Peyer's patch (tissue), 4 donors: Measurements from ENCODE around the gene FURIN.

Experiments
- CTCF ChIP-seq, 6 experiments: fragments of 450-650 bp in 4 of 6; fragments of 200-600 bp in 2 of 6; sonication (generic) in 1 of 6; IDR thresholded peaks; one replicate each; pipeline ENCODE4 v1.5.1; 2017 to 2019; ENCODE audit warnings: antibody characterized with exemption in 6 of 6, mild to moderate bottlenecking in 3 of 6, moderate library complexity in 1 of 6
- POLR2A ChIP-seq, 2 donors: fragments of 450-650 bp; IDR thresholded peaks; one replicate each; pipeline ENCODE4 v1.5.1; 2017; ENCODE audit warnings: antibody characterized with exemption in 2 of 2, mild to moderate bottlenecking in 2 of 2, moderate library complexity in 2 of 2

- no peak for TF ChIP-seq CTCF (IDR thresholded peaks at IDR 0.05)
- no peak for TF ChIP-seq POLR2A (IDR thresholded peaks at IDR 0.05)
Measured at GRCh38 chr15:90819390-90819789, 49.0 kb upstream of the FURIN start.
